ENCODE data around the gene ZNF93.
"Not testable (repeated sequence)": the region's sequence is repeated elsewhere in the genome, so short reads cannot be mapped to it uniquely, and the experiment has no call there.

The ZNF93 gene

DNA sequence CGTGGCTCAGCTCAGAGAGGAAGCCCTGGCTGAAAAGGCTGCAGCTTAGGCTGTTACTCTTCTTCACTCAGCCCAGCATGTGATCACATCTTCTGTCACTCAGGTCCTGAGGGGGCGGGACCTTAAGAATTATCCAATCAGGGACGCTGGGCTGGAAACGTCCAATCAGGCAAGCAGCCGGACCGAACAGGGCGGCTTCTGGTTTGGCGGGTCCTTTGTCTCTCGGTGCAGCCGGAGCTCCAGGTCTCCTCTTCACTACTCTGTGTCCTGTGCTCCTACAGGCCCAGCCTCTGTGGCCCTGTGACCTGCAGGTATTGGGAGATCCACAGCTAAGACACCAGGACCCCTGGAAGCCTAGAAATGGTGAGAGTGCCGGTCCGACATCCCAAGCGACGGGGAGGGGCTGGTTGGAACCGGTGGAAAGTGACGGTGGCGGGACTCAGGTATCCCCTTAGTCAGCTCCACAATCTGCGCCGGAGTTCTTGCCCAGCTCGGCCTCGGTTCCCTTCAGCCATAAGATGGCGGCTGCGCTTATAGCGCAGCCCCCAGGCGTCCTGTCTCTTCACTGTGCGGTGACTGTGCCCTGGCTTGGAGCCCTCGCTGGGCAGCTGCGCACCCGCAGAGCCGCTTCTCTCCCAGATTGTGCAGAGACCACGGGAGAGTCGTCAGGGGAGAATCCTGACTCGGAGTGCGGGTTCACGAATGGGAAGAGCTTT is at the start of gene ZNF93:
Gene ZNF93 (plus strand): TSS at position 218 of the 716 bp plus-strand sequence. CDS start 143 bp downstream, at position 361.
- peak within 1 kb of the TSS; percentile 98 for H3K4me3 ChIP-seq (ENCODE audit: low read depth, low read length)

DNA sequence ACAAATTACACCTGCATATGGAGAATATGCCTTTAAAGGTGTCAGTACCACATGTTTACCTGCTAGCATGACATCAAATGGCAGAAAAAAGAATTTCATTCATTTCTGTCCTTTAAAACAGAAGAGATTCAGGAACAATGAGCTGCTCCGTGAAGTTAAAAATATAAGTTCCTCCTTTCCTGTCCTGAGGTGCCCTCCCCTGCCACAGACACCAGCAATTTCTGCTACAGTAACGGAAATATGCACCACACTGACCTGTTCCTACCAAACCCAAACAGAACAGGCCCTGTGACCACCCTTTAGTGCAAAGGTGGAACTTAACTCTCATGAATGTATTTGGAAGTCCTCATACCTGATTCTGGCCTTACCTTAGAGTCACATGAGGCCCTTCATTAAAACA is 49.0 kb upstream of the ZNF93 start:
- H3K4me3 ChIP-seq (ENCODE audit: low read depth, low read length), result not testable (repeated sequence)

DNA sequence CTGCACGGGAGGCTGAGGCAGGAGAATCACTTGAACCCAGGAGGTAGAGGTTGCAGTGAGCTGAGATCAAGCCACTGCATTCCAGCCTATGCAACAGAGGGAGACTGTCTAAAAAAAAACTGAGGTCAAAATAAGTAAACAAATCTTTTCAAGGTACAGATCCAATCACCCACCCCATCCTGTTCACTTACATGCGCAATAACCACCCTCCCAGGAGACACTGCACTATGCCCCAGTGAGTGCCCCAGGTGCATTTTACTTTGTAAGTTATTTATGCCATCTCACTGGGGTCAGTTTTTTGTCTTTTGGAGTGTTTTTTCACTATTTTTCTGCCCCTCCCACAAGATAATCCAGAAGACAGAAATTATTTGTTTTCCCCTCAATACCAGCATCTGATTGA is 42.0 kb upstream of the ZNF93 start:
- H3K4me3 ChIP-seq (ENCODE audit: low read depth, low read length), result no peak overlapping the region

DNA sequence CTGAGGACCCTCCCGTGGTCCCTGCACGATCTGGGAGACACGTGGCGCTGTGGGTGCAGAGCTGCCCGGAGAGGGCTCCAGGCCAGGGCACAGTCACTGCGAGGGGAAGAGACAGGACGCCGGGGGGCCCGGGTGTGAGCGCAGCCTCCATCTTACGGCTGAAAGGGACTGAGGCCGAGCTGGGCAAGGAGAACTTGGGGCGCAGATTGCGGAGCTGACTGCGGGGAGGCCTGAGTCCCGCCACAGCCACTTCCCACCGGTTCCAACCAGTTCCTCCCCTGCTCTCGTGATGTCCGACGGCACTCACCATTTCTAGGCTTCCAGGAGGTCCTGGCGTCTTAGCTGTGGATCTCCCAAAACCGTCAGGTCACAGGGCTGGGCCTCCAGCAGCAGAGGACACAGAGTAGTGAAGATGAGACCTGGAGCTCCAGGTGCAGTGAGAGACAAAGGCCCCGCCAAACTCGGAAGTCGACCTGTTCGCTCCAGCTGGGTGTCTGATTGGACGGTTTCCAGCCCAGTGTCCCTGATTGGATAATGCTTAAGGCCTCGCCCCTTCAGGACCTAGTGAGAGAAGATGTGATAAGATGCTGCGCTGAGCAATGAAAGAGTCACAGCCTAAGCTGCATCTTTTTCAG is 39.9 kb upstream of the ZNF93 start:
- peak overlapping the region; percentile 24 for H3K4me3 ChIP-seq (ENCODE audit: low read depth, low read length)

DNA sequence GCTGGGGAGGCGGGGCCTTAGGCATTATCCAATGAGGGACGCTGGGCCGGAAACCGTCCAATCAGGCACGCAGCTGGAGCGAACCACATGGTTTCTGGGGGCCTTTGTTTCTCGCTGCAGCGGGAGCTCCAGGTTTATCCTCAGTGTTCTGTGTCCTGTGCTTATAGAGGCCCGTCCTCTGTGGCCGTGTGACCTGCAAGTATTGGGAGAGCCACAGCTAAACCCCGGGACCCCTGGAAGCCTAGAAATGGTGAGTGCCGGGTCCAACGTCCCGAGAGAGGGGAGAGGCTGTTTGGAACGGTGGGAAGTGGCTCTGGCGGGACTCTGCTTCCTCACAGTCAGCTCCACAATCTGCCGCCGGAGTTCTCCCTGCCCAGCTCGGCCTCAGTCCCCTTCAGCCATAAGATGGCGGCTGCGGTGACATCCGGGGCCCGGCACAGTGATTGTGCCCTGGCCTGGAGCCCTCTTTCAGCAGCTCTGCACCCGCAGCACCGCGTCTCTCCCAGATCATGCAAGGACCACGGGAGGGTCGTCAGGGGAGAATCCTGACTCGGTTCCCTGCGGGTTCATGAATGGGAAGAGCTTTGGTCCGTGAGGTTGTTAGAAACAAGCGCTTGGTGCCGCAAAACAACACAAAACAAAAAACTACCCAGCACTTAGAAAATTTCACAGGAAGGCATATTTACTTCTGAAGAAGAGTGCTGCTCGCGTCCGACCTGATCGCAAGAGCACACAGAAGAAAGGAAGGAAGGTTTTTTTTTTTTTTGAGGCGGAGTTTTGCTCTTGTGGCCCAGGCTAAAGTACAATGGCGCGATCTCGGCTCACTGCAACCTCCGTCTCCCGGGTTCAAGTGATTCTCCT is 34.8 kb upstream of the ZNF93 start, which contains the start of gene ZNF253:
Gene ZNF253 (plus strand): TSS at position 133 of the 861 bp plus-strand sequence. CDS start 115 bp downstream, at position 248.
- H3K4me3 ChIP-seq (ENCODE audit: low read depth, low read length), result peak within 1 kb of the TSS; percentile 95

DNA sequence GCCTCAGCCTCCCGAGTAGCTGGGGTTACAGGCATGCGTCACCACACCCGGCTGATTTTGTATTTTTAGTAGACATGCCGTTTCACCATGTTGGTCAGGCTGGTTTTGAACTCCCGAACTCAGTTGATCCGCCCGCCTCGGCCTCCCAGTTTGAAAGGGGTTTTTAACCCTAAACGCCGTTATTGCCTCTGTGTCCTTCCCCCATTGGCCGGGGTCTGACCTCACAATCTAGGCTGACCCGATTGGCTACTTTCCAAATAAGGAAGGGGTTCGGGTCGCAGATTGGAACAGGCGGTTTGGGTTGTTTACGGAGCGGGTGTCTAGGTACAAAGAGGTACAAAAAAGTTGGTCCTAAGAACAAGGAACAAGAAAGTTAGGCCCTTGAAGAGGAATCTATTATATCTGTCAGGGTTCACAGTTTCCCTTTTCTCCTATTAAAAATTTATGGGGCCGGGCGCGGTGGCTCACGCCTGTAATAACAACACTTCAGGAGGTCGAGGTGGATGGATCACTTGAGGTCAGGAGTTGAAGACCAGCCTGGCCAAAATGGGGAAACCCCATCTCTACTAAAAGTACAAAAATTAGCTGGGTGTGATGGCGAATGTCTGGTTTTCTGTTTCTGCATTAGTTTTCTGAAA is 34.0 kb upstream of the ZNF93 start:
- H3K4me3 ChIP-seq (ENCODE audit: low read depth, low read length), result peak overlapping the region; percentile 95

DNA sequence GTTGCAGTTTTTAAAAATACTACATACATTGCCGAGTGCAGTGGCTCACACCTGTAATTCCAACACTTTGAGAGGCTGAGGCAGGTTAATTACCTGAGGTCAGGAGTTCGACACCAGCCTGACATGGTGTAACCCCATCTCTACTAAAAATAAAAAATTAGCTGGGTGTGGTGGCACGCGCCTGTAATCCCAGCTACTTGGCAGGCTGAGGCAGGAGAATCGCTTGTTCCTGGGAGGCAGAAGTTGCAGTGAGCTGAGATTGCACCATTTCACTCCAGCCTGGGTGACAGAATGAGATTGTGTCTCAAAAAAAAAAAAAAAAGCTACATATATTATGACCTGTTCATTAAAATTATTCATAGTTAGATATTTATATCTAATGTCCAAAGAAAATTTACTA is 30.7 kb upstream of the ZNF93 start:
- not testable (repeated sequence) for H3K4me3 ChIP-seq (ENCODE audit: low read depth, low read length)

DNA sequence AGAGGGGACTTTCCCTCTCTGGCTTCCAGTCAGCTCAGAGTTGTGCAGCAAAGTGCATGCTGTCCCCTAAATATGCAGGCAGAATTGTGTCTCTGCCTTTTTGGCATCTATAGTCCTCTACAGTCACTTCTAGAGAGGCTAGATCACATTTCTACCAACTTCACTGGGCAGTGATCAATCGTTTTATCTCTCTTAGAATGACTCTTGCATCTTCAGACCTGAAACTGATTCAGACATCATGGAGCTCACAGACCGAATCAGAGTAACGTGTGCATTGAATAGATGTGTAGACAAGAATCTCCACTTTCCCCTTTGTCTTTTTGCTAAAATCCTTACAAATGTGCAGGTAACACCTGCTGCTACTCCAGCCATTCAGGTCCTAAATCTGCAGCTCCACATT is 28.8 kb upstream of the ZNF93 start:
- no peak overlapping the region for H3K4me3 ChIP-seq (ENCODE audit: low read depth, low read length)

DNA sequence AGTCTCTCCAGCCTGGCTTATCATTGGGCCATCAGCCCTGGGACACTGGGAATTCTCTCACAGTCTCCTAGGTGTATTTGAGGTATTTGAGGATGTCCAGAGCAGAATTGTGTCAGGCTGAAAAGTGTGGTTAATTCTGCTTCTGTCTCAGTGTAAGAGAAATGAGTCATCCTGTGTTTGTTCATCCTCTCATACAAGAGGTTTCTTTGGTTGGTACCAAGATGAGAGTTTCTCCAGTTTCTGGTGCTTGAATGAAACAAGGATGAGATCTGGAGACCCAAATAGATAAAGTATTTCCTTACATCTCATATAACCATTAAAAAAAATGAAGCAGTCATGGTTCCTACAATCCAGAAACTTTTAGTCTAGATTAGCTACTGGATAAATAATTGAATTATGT is 27.4 kb upstream of the ZNF93 start:
- H3K4me3 ChIP-seq (ENCODE audit: low read depth, low read length), result no peak overlapping the region

DNA sequence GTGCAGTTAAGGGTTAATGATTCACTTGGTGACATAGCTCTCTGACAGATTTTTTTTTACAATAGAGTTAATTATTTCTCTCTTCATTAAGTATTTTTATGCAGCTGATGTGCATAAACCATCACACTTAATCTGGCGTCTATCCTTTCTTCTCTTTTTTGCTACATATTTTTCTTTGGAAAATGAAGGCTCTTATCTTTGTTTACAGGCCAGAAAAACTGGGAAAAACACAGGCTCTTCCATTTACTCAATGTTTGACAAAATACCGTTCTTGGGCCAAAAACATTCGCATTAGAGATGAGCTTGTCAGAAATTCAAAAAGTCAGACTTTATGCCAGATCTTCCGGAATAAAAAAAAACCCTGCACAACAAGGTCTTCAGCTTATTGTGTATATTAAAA is 23.0 kb upstream of the ZNF93 start:
- no peak overlapping the region for H3K4me3 ChIP-seq (ENCODE audit: low read depth, low read length)

DNA sequence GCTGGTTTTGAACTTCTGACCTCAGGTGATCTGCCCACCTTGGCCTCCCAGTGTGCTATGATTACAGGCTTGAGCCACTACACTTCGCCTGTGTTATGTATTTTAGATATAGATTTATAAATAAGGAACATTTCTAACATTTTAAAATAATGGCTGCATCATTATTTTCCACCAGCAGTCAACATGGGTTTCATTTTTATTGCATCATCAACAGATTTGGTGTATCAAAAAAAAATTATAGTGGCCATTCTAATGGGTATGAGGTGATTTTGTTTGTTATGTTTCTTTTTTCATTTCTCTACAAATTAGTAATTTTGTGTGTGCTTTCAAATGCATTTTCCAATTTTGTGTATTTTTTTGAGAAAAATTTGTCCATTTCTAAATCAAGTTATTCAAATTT is 16.2 kb upstream of the ZNF93 start:
- H3K4me3 ChIP-seq (ENCODE audit: low read depth, low read length), result no peak overlapping the region

DNA sequence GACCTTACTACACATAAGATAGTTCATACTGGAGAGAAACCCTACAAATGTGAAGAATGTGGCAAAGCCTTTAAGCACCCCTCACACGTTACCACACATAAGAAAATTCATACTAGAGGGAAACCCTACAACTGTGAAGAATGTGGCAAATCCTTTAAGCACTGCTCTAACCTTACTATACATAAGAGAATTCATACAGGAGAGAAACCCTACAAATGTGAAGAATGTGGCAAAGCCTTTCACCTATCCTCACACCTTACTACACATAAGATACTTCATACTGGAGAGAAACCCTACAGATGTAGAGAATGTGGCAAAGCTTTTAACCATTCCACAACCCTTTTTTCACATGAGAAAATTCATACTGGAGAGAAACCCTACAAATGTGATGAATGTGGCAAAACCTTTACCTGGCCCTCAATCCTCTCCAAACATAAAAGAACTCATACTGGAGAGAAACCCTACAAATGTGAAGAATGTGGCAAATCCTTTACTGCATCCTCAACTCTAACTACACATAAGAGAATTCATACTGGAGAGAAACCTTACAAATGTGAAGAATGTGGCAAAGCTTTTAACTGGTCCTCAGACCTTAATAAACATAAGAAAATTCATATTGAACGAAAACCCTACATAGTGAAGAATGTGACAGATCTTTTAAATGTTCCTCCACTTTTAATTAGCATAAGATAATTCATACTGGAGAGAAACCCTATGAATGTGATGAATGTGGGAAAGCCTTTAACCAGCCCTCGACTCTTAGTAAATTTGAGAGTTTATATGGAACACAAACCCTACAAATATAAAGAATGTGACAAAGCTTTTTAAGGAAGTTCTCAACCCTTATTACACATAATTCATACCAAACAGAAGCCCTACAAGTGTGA is 8.4 kb upstream of the ZNF93 start:
- H3K4me3 ChIP-seq (ENCODE audit: low read depth, low read length), result not testable (repeated sequence)

DNA sequence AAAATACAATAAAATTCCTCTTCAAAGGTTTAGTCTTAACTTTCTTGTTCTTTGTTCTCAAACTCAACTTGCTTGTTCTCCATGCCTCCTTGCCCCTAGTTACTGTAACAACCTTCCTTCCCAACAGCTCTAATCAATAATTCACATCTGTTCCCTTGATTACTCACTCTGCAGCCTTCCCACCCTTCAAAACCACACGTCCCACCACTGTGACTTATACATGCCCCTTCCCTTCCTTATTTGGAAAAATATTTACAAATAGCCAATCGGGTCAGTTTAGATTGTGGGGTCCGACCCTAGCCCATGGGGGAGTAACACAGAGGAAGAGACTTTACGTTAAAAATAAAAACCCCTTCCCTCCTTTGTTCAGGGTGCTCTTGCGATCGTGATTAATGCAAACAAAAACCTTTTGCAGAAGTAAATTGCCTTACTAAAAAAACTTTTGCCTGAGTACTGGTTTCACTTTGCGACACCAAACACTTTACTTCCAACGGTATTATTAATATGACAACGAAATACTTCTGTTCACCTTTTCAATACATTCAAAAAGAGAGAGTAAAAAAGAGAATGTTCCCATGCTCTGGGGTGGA is 512 bp upstream of the ZNF93 start:
- H3K4me3 ChIP-seq (ENCODE audit: low read depth, low read length), result peak overlapping the region; percentile 98

DNA sequence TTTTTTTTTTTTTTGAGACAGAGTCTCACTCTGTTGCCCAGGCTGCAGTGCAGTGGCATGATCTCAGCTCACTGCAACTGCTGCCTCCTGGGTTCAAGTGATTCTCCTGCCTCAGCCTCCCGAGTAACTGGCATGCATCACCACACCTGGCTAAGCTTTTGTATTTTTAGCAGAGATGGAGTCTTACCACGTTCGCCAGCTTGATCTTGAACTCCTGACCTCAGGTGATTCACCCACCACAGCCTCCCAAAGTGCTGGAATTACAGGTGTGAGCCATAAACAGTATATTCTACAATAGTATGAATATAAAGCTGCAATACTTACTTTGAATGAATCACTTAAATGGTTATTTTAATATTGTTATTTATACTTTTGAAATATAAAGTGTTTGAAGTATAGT is 6.8 kb downstream of the ZNF93 start:
- H3K4me3 ChIP-seq (ENCODE audit: low read depth, low read length), result not testable (repeated sequence)

DNA sequence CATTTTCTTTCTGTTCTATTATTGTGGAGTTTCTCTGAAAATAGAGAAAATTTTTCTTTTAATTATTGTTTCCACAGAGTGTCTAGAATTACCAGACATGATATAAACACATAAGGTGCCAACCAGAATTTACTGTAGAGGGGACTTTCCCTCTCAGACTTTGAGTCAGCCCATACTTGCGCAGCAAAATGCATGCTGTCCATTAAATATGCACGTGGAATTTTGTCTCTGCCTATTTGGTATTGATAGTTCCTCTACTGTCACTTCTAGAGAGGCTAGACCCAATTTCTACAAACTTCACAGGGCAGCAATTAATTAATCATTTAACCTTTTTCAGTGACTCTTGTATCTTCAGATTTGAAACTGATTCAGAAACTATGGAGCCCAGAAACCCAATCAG is 8.9 kb downstream of the ZNF93 start:
- no peak overlapping the region for H3K4me3 ChIP-seq (ENCODE audit: low read depth, low read length)

DNA sequence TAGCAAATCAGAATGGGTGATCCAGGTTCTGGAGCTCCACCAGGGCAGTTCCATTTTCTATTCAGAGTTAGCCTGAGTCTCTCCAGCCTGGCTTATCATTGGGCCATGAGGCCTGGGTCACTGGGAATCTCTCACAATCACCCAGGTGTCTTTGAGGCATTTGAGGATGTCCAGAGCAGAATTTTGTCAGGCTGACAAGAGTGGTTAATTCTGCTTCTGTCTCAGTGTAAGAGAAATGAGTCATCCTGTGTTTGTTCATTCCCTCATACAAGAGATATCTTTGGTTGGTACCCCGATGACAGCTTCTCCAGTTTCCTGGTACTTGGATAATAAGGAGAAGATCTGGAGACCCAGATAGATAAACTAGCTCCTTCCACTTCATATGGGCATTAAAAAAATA is 10.4 kb downstream of the ZNF93 start:
- no peak overlapping the region for H3K4me3 ChIP-seq (ENCODE audit: low read depth, low read length)

DNA sequence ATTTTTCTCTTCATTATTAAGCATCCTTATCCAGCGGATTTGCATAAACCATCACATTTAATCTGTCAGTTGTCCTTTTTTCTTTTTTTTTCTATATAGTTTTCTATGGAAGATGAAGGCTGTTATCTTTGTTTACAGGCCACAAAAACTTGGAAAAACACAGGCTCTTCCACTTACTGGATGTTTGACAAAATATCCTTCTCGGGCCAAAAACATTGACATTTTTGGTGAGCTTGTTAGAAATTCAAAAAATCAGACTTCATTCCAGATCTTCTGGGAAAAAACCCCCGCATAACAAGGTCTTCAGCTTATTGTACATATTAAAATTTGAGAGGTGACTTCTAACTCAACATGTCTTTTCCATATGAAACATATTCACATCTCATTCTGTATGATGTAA is 13.8 kb downstream of the ZNF93 start:
- no peak overlapping the region for H3K4me3 ChIP-seq (ENCODE audit: low read depth, low read length)

DNA sequence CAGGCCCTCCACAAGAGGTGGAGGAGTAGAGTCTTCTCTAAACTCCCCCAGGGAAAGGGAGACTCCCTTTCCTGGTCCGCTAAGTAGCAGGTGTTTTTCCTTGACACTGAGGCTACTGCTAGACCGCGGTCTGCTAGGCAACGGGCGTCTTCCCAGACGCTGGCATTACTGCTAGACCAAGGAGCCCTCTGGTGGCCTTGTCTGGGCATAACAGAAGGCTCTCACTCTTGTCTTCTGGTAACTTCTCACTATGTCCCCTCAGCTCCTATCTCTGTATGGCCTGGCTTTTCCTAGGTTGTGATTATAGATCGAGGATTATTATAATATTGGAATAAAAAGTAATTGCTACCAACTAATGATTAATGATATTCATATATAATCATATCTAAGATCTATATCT is 29.7 kb downstream of the ZNF93 start:
- not testable (repeated sequence) for H3K4me3 ChIP-seq (ENCODE audit: low read depth, low read length)

DNA sequence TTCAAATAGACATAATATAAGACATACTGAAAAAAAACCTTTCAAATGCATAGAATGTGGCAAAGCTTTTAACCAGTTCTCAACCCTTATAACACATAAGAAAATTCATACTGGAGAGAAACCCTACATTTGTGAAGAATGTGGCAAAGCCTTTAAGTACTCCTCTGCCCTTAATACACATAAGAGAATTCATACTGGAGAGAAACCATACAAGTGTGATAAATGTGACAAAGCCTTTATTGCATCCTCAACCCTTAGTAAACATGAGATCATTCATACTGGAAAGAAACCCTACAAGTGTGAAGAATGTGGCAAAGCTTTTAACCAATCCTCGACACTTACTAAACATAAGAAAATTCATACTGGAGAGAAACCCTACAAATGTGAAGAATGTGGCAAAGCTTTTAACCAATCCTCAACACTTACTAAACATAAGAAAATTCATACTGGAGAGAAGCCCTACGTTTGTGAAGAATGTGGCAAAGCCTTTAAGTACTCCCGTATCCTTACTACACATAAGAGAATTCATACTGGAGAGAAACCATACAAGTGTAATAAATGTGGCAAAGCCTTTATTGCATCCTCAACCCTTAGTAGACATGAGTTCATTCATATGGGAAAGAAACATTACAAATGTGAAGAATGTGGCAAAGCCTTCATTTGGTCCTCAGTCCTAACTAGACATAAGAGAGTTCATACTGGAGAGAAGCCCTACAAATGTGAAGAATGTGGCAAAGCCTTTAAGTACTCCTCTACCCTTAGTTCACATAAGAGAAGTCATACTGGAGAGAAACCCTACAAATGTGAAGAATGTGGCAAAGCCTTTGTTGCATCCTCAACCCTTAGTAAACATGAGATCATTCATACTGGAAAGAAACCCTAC is 32.9 kb downstream of the ZNF93 start:
- not testable (repeated sequence) for H3K4me3 ChIP-seq (ENCODE audit: low read depth, low read length)
